ENCODE measurements around the gene DGKG. TPM values are rescaled to one million over a fixed set of nuclear protein-coding genes. Genes with fewer than 3 reads are reported as not detected.

Gene DGKG
- polyA plus RNA-seq, 3 donors, result 4.2 to 9.2 (median 4.3) TPM

DNA sequence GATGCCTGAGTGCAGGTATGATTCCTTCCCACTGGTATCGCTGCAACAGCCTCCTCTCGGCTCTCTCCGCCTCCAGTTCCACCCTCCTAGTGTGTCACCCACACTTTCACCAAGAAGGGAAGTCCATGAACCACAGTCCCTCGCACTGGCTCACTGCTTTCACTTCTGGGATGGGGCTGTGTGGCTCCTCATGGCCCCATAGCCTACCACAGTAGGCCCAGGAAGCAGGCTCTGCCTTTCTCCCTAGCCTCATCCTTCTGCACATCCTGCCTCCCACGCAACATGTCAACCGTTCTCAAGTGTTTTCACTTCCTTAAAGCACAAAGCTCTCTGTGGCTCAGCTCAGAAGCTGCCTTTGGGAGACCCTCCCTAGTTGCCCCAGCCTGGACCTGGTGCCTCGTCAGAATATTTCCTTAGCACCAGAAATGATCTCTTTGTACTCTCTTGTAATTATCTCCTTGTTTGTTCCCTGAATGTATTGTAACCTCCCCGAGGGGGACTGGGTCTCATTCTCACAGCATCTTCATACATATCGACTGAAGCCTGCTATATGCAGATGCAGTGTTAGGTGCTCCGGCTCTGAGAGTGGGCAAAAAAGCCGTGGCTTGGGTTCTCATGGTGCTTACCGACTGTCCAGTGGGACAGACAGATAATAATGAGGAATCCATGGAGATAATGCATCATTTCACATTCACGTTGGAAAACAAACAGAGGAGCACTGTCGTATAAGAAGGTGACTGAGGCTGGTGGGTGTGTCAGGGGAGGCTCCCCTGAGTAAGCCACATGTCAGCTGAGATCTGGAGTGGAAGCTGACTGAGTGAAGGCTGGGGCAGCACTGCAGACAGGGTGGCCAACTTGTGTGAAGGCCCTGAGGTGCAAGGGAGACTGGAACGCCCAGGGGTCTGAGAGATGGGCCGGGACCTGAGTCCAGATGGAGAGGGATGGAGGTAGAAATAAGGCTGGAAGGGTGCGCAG lies 107.1 kb downstream of the DGKG start:
- WGBS (ENCODE audit: insufficient coverage), result 57% methylated on average over 11 of the region's 17 CpGs
- no peaks in the 10 kb centered on the region for H3K9me3 Mint-ChIP-seq
- H2AFZ ChIP-seq (ENCODE audit: insufficient read depth, low read depth, low read length, poor library complexity, severe bottlenecking), result no peak overlapping the region

More for the DNA sequence above, 107.1 kb downstream of the DGKG start:
- no peaks in the 10 kb centered on the region for H3K79me2 ChIP-seq (ENCODE audit: insufficient read depth, low read length)
- TF ChIP-seq, protein P1, sequence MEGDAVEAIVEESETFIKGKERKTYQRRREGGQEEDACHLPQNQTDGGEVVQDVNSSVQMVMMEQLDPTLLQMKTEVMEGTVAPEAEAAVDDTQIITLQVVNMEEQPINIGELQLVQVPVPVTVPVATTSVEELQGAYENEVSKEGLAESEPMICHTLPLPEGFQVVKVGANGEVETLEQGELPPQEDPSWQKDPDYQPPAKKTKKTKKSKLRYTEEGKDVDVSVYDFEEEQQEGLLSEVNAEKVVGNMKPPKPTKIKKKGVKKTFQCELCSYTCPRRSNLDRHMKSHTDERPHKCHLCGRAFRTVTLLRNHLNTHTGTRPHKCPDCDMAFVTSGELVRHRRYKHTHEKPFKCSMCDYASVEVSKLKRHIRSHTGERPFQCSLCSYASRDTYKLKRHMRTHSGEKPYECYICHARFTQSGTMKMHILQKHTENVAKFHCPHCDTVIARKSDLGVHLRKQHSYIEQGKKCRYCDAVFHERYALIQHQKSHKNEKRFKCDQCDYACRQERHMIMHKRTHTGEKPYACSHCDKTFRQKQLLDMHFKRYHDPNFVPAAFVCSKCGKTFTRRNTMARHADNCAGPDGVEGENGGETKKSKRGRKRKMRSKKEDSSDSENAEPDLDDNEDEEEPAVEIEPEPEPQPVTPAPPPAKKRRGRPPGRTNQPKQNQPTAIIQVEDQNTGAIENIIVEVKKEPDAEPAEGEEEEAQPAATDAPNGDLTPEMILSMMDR (IDR thresholded peaks at IDR 0.05), result no peak
- no peak overlapping the region for H3K4me2 ChIP-seq (replicated peaks; ENCODE audit: extremely low read depth, low read length, poor library complexity, severe bottlenecking)
- DNase-seq, result peak; percentile 13 to 52 (median 30)
- Mint-ChIP-seq H3K27ac (peak overlapping the region; percentile 11 to 82 (median 74)), H3K4me3 (peak overlapping the region in 1 of 2 donors; percentile 4), H3K27me3 (ENCODE audit: low read depth in 3 of 3) (no peaks in the 10 kb centered on the region), H3K36me3 (peaks cover 87 to 92% of the 10 kb centered on the region in 2 donors), H3K4me1 (peaks cover 38% of the 10 kb centered on the region)
- intact Hi-C loops (cut with micrococcal nuclease), result loop anchor here (5.0 to 10.0 kb wide), 4 partner anchors 270 to 287 kb away; partner anchors contain the start of gene CRYGS (in 1 of the 2)
- peaks cover 73 to 93% of the 10 kb centered on the region in 2 donors for H3K36me3 ChIP-seq (replicated peaks in 1 of 2; ENCODE audit: control insufficient read depth in 1 of 2, insufficient read depth in 2 of 2, low read length in 2 of 2)
- H4K20me1 ChIP-seq (ENCODE audit: insufficient read depth, low read length), result no peaks in the 10 kb centered on the region
- no peaks in the 10 kb centered on the region for H3K27me3 ChIP-seq (ENCODE audit: control insufficient read depth in 2 of 2, insufficient read depth in 2 of 2, low read length in 2 of 2)
- H3K9ac ChIP-seq (ENCODE audit: insufficient read depth, low read length, poor library complexity, severe bottlenecking), result no peak overlapping the region
- no peaks in the 10 kb centered on the region for H3K9me3 ChIP-seq (replicated peaks in 1 of 2; ENCODE audit: control insufficient read depth in 1 of 2, insufficient read depth in 1 of 2, low read length in 2 of 2)
- H3K27ac ChIP-seq (ENCODE audit: low read depth in 1 of 2, low read length in 2 of 2), result peak overlapping the region; percentile 10 to 60
- H3K4me3 ChIP-seq (replicated peaks in 1 of 3; ENCODE audit: low read depth in 2 of 3, low read length in 3 of 3), result no peak overlapping the region
- peaks cover 14 to 18% of the 10 kb centered on the region in 2 donors for H3K4me1 ChIP-seq (ENCODE audit: control insufficient read depth in 1 of 2, insufficient read depth in 2 of 2, low read length in 2 of 2)
